Motor neuron (in vitro differentiated cells): ENCODE measurements around the gene FNDC3B. TPM values are rescaled to one million over a fixed set of nuclear protein-coding genes. Genes with fewer than 3 reads are reported as not detected.

Experiments
- ATAC-seq, 8 experiments: fragments of 200-7000 bp; cut with Tn5 transposase; replicated peaks in 6 of 8; 2 replicates each; pipeline ENCODE4 v1.8.0; 2021; ENCODE audit warnings: mild to moderate bottlenecking in 8 of 8, moderate library complexity in 8 of 8
- H3K27ac ChIP-seq, 2 donors: fragments of 250-450 bp; sonication (Bioruptor Pico); 2 replicates each; pipeline ENCODE4 v1.9.0; 2021; ENCODE audit warnings: antibody characterized with exemption in 2 of 2, mild to moderate bottlenecking in 2 of 2, moderate library complexity in 1 of 2
- H3K4me1 ChIP-seq, 2 donors: fragments of 250-450 bp; sonication (Bioruptor Pico); replicated peaks in 1 of 2; 2 replicates each; pipeline ENCODE4 v1.6.1; 2021; ENCODE audit warnings: antibody characterized with exemption in 2 of 2, mild to moderate bottlenecking in 2 of 2, moderate library complexity in 1 of 2
- H3K4me3 ChIP-seq, 5 donors: fragments of 250-450 bp; sonication (Bioruptor Pico); 2 replicates each; pipeline ENCODE4 v1.9.0; 2021; ENCODE audit warnings: antibody characterized with exemption in 5 of 5, mild to moderate bottlenecking in 5 of 5, moderate library complexity in 4 of 5
- WGBS, 10 experiments: fragments of 450-650 bp; shearing (Covaris generic); methylation state at CpG; one replicate each; pipeline ENCODE4 v1.0.0; 2022; 5-methylcytosine and 5-hydroxymethylcytosine counted together
- in situ Hi-C, 9 experiments: fragments of 400-800 bp; cut with MboI; loops; one replicate each; pipeline ENCODE4 v1.15.0; 2021; ENCODE audit warnings: low sequenced_read_pairs in 9 of 9, low pct_unique_long_range_greater_than_20kb in 2 of 9; ENCODE audit not compliant: unreplicated experiment in 9 of 9
- total RNA-seq, 8 experiments: library from RNA; unstranded; fragments of 300-600 nt; gene quantifications; 2 replicates each; pipeline versions ENCODE4 v1.2.3 to v1.2.4, GENCODE V29; 2022

The FNDC3B gene
- total RNA-seq, 8 experiments from 2014 or later, result 12.4 to 77.0 (median 36.6) TPM

- peak in 1 of 8 experiments; percentile 25 for ATAC-seq
- in situ Hi-C loops, result no loop called here
- Histone ChIP-seq H3K27ac (no peak overlapping the region), H3K4me3 (no peak overlapping the region), H3K4me1 (peaks cover 13 to 18% of the 10 kb centered on the region in 2 donors)
- WGBS, 10 experiments, result 0 to 52% (median 38%) methylated on average over 1 to 3 of the region's 3 CpGs
These were observed 87.4 kb downstream of the FNDC3B start for GRCh38 chr3:172126741-172127140.

GRCh38 chr3:172127141-172127540 lies 87.8 kb downstream of the FNDC3B start:
- ATAC-seq, result no peak
- WGBS, 10 experiments, result 58 to 100% (median 92%) methylated on average over 1 to 2 of the region's 2 CpGs; no CpG with 5 or more reads in 3 of the 10 experiments
- in situ Hi-C loops, result no loop called here
- no peak overlapping the region for H3K4me3 ChIP-seq
- no peak overlapping the region for H3K27ac ChIP-seq
- peaks cover 13 to 18% of the 10 kb centered on the region in 2 donors for H3K4me1 ChIP-seq

GRCh38 chr3:172127929-172128580 lies 88.7 kb downstream of the FNDC3B start:
- WGBS, 10 experiments, result 78 to 100% (median 98%) methylated on average over 1 to 4 of the region's 6 CpGs; no CpG with 5 or more reads in 2 of the 10 experiments
- no peak overlapping the region for H3K27ac ChIP-seq
- H3K4me3 ChIP-seq, result no peak overlapping the region
- in situ Hi-C loops, result no loop called here
- ATAC-seq, result no peak
- H3K4me1 ChIP-seq, result peaks cover 13 to 18% of the 10 kb centered on the region in 2 donors

GRCh38 chr3:172128858-172129257 lies 89.5 kb downstream of the FNDC3B start:
- Histone ChIP-seq H3K27ac (no peak overlapping the region), H3K4me1 (peaks cover 13 to 18% of the 10 kb centered on the region in 2 donors)
- ATAC-seq, result no peak

GRCh38 chr3:172129498-172129849 lies 90.1 kb downstream of the FNDC3B start:
- in situ Hi-C loops, result no loop called here
- peak in 1 of 8 experiments; percentile 8 for ATAC-seq
- H3K27ac ChIP-seq, result no peak overlapping the region

More at GRCh38 chr3:172128858-172129257, 89.5 kb downstream of the FNDC3B start:
- H3K4me3 ChIP-seq, result no peak overlapping the region
- in situ Hi-C loops, result no loop called here
- 77 to 100% (median 98%) methylated on average over 1 to 9 of the region's 9 CpGs; no CpG with 5 or more reads in 2 of the 10 experiments for WGBS, 10 experiments

GRCh38 chr3:172129850-172130716 lies 90.7 kb downstream of the FNDC3B start:
- in situ Hi-C loops, result no loop called here
- Histone ChIP-seq H3K4me1 (peaks cover 12 to 18% of the 10 kb centered on the region in 2 donors), H3K4me3 (no peak overlapping the region), H3K27ac (no peak overlapping the region)
- peak; percentile 84 to 93 (median 92) for ATAC-seq
- WGBS, 10 experiments, result 41 to 96% (median 79%) methylated on average over 4 to 13 of the region's 16 CpGs

More at GRCh38 chr3:172129498-172129849, 90.1 kb downstream of the FNDC3B start:
- Histone ChIP-seq H3K4me1 (peaks cover 13 to 18% of the 10 kb centered on the region in 2 donors), H3K4me3 (no peak overlapping the region)
- 0 to 100% (median 65%) methylated on average over 1 of the region's 1 CpG for WGBS, 10 experiments

GRCh38 chr3:172130717-172131050 lies 91.3 kb downstream of the FNDC3B start:
- WGBS, 10 experiments, result 57 to 100% (median 97%) methylated on average over 1 to 2 of the region's 2 CpGs; no CpG with 5 or more reads in 2 of the 10 experiments
- no peak for ATAC-seq
- no peak overlapping the region for H3K27ac ChIP-seq
- peaks cover 8 to 18% of the 10 kb centered on the region in 2 donors for H3K4me1 ChIP-seq
- no peak overlapping the region for H3K4me3 ChIP-seq
- in situ Hi-C loops, result no loop called here

- H3K4me1 ChIP-seq, result peaks cover 0 to 11% of the 10 kb centered on the region in 2 donors
- 67 to 100% (median 100%) methylated on average over 1 of the region's 1 CpG; no CpG with 5 or more reads in 3 of the 10 experiments for WGBS, 10 experiments
- in situ Hi-C loops, result no loop called here
- no peak overlapping the region for H3K4me3 ChIP-seq
- no peak overlapping the region for H3K27ac ChIP-seq
- ATAC-seq, result no peak
These were observed 92.4 kb downstream of the FNDC3B start for GRCh38 chr3:172131746-172132145.

GRCh38 chr3:172132159-172132586 lies 92.8 kb downstream of the FNDC3B start:
- WGBS, 10 experiments, result 80 to 100% (median 92%) methylated on average over 1 to 4 of the region's 4 CpGs; no CpG with 5 or more reads in 1 of the 10 experiments
- Histone ChIP-seq H3K4me3 (no peak overlapping the region), H3K4me1 (peaks cover 0 to 7% of the 10 kb centered on the region in 2 donors), H3K27ac (no peak overlapping the region)
- ATAC-seq, result no peak
- in situ Hi-C loops, result no loop called here

- no peak for ATAC-seq
- Histone ChIP-seq H3K27ac (no peak overlapping the region), H3K4me1 (peaks cover 0 to 5% of the 10 kb centered on the region in 2 donors), H3K4me3 (no peak overlapping the region)
- in situ Hi-C loops, result no loop called here
- WGBS, 10 experiments, result 93 to 100% (median 98%) methylated on average over 1 to 3 of the region's 3 CpGs
These were observed 93.4 kb downstream of the FNDC3B start for GRCh38 chr3:172132721-172133311.

- in situ Hi-C loops, result no loop called here
- peaks cover 6 to 14% of the 10 kb centered on the region in 2 donors for H3K4me1 ChIP-seq
- ATAC-seq, result no peak
- no peak overlapping the region for H3K4me3 ChIP-seq
- no peak overlapping the region for H3K27ac ChIP-seq
- 80 to 100% (median 96%) methylated on average over 1 to 4 of the region's 4 CpGs; no CpG with 5 or more reads in 2 of the 10 experiments for WGBS, 10 experiments
These were observed 94.5 kb downstream of the FNDC3B start for GRCh38 chr3:172133838-172134237.

- in situ Hi-C loops, result no loop called here
- Histone ChIP-seq H3K4me3 (no peak overlapping the region), H3K27ac (no peak overlapping the region), H3K4me1 (peaks cover 10 to 19% of the 10 kb centered on the region in 2 donors)
- WGBS, 10 experiments, result 86 to 100% (median 100%) methylated on average over 2 of the region's 2 CpGs; no CpG with 5 or more reads in 1 of the 10 experiments
- ATAC-seq, result no peak
These were observed 95.0 kb downstream of the FNDC3B start for GRCh38 chr3:172134352-172134751.

GRCh38 chr3:172135185-172135584 lies 95.8 kb downstream of the FNDC3B start:
- ATAC-seq, result no peak
- Histone ChIP-seq H3K4me1 (peaks cover 15 to 19% of the 10 kb centered on the region in 2 donors), H3K27ac (no peak overlapping the region), H3K4me3 (no peak overlapping the region)
- 100% methylated on average over 1 of the region's 1 CpG; no CpG with 5 or more reads in 6 of the 10 experiments for WGBS, 10 experiments
- in situ Hi-C loops, result no loop called here
